ENCODE data around the gene WNT9B.
A peak's percentile ranks its signal among the peaks of the same experiment; 100 is the strongest.
"Not testable (repeated sequence)": the region's sequence is repeated elsewhere in the genome, so short reads cannot be mapped to it uniquely, and the experiment has no call there.

The WNT9B gene

GRCh38 chr17:46916623-46917022, 65.2 kb downstream of the WNT9B start:
- H3K36me3 Mint-ChIP-seq (ENCODE audit: low read depth) = no peaks in the 10 kb centered on the region
- H3K27me3 Mint-ChIP-seq (ENCODE audit: low read depth) = peaks cover 11% of the 10 kb centered on the region
- H3K4me1 Mint-ChIP-seq (ENCODE audit: low read depth) = no peaks in the 10 kb centered on the region
- H3K4me3 Mint-ChIP-seq = no peak overlapping the region
- no peak overlapping the region for H3K27ac Mint-ChIP-seq
- no peaks in the 10 kb centered on the region for H3K9me3 Mint-ChIP-seq

- no peak overlapping the region for H3K27ac Mint-ChIP-seq
- H3K4me1 Mint-ChIP-seq (ENCODE audit: low read depth) = peaks cover 3% of the 10 kb centered on the region
- H3K36me3 Mint-ChIP-seq (ENCODE audit: low read depth) = no peaks in the 10 kb centered on the region
- H3K4me3 Mint-ChIP-seq = no peak overlapping the region
- H3K27me3 Mint-ChIP-seq (ENCODE audit: low read depth) = peaks cover 11% of the 10 kb centered on the region
- no peaks in the 10 kb centered on the region for H3K9me3 Mint-ChIP-seq
These were observed 65.7 kb downstream of the WNT9B start for GRCh38 chr17:46917041-46917440.

DNA sequence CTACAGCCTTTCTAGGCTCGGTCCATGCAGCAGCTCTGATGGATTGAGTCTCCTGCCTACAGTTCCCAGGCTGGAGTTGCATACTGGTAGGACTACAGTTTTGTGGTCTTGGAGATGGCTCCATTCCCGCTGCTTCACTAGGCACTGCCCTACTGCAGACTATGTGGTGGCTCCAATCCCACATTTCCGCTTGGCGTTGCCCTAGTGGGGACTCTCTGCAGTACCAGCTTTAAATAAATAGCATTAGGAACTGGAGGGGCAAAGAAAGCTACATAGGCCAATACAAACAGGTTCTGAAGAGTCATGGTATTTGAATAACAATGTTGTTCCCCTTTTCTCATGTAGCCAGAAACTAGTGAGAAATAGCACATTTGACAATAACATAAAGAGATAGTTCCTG, 66.1 kb downstream of the WNT9B start:
- Mint-ChIP-seq H3K4me1 (ENCODE audit: low read depth) (peaks cover 6% of the 10 kb centered on the region), H3K4me3 (no peak overlapping the region), H3K27ac (no peak overlapping the region), H3K9me3 (no peaks in the 10 kb centered on the region), H3K27me3 (ENCODE audit: low read depth) (peaks cover 11% of the 10 kb centered on the region), H3K36me3 (ENCODE audit: low read depth) (no peaks in the 10 kb centered on the region)

DNA sequence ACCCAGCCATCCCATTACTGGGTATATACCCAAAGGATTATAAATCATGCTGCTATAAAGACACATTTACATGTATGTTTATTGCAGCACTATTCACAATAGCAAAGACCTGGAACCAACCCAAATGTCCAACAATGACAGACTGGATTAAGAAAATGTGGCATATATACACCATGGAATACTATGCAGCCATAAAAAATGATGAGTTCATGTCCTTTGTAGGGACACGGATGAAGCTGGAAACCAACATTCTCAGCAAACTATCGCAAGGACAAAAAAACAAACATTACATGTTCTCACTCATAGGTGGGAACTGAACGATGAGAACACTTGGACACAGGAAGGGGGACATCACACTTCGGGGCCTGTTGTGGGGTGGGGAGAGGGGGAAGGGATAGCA, 70.6 kb downstream of the WNT9B start:
- Mint-ChIP-seq H3K4me3 (peak overlapping the region; percentile 83), H3K27ac (peak overlapping the region; percentile 53), H3K4me1 (ENCODE audit: low read depth) (peaks cover 38% of the 10 kb centered on the region)
- not testable (repeated sequence) for H3K9me3 Mint-ChIP-seq; H3K27me3 Mint-ChIP-seq (ENCODE audit: low read depth); H3K36me3 Mint-ChIP-seq (ENCODE audit: low read depth)

DNA sequence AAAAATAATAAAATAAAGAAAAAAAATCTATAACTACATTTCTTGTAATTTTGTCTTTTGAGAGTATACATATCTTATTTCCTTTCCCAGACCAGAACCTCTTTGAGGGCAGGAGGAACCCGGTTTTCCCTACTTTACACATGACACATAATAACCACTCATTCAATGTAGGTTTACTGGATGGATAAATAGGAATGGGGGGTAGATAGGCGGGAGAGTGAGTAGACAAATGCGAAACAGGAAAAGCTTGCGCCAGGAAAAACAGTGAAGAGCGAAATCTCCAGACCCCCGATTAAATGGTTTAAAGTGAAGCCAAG, 71.1 kb downstream of the WNT9B start:
- Mint-ChIP-seq H3K36me3 (ENCODE audit: low read depth) (peaks cover 9% of the 10 kb centered on the region), H3K4me1 (ENCODE audit: low read depth) (peaks cover 42% of the 10 kb centered on the region), H3K27ac (peak overlapping the region; percentile 100), H3K27me3 (ENCODE audit: low read depth) (peaks cover 6% of the 10 kb centered on the region), H3K4me3 (peak overlapping the region; percentile 87), H3K9me3 (no peaks in the 10 kb centered on the region)

- Mint-ChIP-seq H3K36me3 (ENCODE audit: low read depth) (peaks cover 9% of the 10 kb centered on the region), H3K4me3 (peak within 1 kb of the TSS; percentile 87), H3K9me3 (no peaks in the 10 kb centered on the region), H3K4me1 (ENCODE audit: low read depth) (peaks cover 48% of the 10 kb centered on the region), H3K27me3 (ENCODE audit: low read depth) (peaks cover 6% of the 10 kb centered on the region), H3K27ac (peak within 1 kb of the TSS; percentile 100)
These were observed 71.6 kb downstream of the WNT9B start, which contains the start of gene GOSR2 for GRCh38 chr17:46922804-46923635. Gene GOSR2, plus strand, starts transcription at chr17:46923160. Its CDS starts 33 bp downstream, at chr17:46923193.

DNA sequence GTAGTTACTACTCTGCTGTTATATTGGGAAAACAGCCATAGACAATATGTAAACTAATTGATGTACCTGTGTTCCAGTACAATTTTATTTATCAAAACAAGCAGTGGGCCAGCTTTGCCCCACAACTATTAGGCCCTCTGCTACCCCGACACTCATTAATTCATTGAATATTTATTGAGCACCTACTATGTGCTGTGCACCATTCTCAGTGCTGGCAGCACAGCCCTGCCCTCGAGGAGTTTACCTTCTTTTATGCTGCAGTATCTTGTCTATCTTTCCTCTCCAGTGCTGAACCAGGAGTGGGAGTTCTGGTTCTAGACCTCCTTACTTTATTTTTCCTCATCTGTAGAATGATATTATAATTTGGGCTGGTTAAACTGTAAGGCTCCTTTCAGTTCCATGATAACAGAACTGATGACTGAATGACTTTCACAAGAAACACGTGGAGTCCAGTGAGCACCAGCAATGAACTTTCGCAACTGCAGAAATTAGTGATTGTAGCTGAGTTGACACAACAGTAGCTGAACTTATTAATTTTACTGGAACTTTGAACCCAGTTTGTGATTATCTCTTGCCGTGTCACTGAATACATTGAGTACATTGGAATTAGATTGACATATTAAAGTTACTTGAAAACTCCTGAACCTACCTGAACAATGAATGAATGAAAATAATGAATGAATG, 73.9 kb downstream of the WNT9B start:
- Mint-ChIP-seq H3K4me1 (ENCODE audit: low read depth) (peaks cover 52% of the 10 kb centered on the region), H3K9me3 (no peaks in the 10 kb centered on the region), H3K36me3 (ENCODE audit: low read depth) (peaks cover 12% of the 10 kb centered on the region), H3K27me3 (ENCODE audit: low read depth) (peaks cover 6% of the 10 kb centered on the region), H3K27ac (peak overlapping the region; percentile 31), H3K4me3 (peak overlapping the region; percentile 12)

GRCh38 chr17:46928467-46929261, 77.3 kb downstream of the WNT9B start:
- no peaks in the 10 kb centered on the region for H3K9me3 Mint-ChIP-seq
- H3K27me3 Mint-ChIP-seq (ENCODE audit: low read depth) = no peaks in the 10 kb centered on the region
- no peak overlapping the region for H3K27ac Mint-ChIP-seq
- peaks cover 34% of the 10 kb centered on the region for H3K36me3 Mint-ChIP-seq (ENCODE audit: low read depth)
- no peak overlapping the region for H3K4me3 Mint-ChIP-seq
- peaks cover 41% of the 10 kb centered on the region for H3K4me1 Mint-ChIP-seq (ENCODE audit: low read depth)

GRCh38 chr17:46929413-46929812, 78.0 kb downstream of the WNT9B start:
- Mint-ChIP-seq H3K27me3 (ENCODE audit: low read depth) (no peaks in the 10 kb centered on the region), H3K27ac (no peak overlapping the region), H3K36me3 (ENCODE audit: low read depth) (peaks cover 36% of the 10 kb centered on the region), H3K9me3 (no peaks in the 10 kb centered on the region), H3K4me3 (no peak overlapping the region), H3K4me1 (ENCODE audit: low read depth) (peaks cover 35% of the 10 kb centered on the region)

DNA sequence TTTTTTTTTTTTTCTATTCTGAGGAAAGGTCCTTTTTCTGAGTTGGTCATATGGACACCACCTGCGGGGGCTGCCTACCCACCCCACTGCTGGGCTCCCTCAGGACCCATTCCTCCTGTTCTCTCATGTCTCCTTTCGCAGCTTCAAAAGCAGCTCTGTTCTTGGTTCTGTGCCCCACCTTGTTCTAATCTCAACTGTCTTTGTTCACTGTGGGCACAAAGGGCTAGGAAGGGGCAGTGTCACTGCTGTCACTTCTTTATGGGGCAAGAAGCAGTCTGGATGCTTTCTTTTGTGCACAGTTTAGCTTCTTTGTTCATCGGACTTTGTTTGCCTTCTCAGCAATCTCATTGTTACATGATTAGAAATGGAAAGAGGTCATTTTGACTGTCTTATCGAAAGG, 78.7 kb downstream of the WNT9B start:
- H3K36me3 Mint-ChIP-seq (ENCODE audit: low read depth) = peaks cover 41% of the 10 kb centered on the region
- H3K4me3 Mint-ChIP-seq = no peak overlapping the region
- no peaks in the 10 kb centered on the region for H3K27me3 Mint-ChIP-seq (ENCODE audit: low read depth)
- H3K4me1 Mint-ChIP-seq (ENCODE audit: low read depth) = peaks cover 31% of the 10 kb centered on the region
- H3K9me3 Mint-ChIP-seq = no peaks in the 10 kb centered on the region
- no peak overlapping the region for H3K27ac Mint-ChIP-seq

GRCh38 chr17:46931596-46931995, 80.2 kb downstream of the WNT9B start:
- Mint-ChIP-seq H3K36me3 (ENCODE audit: low read depth) (peaks cover 41% of the 10 kb centered on the region), H3K4me1 (ENCODE audit: low read depth) (peaks cover 21% of the 10 kb centered on the region), H3K9me3 (no peaks in the 10 kb centered on the region), H3K27me3 (ENCODE audit: low read depth) (no peaks in the 10 kb centered on the region), H3K4me3 (no peak overlapping the region), H3K27ac (no peak overlapping the region)

DNA sequence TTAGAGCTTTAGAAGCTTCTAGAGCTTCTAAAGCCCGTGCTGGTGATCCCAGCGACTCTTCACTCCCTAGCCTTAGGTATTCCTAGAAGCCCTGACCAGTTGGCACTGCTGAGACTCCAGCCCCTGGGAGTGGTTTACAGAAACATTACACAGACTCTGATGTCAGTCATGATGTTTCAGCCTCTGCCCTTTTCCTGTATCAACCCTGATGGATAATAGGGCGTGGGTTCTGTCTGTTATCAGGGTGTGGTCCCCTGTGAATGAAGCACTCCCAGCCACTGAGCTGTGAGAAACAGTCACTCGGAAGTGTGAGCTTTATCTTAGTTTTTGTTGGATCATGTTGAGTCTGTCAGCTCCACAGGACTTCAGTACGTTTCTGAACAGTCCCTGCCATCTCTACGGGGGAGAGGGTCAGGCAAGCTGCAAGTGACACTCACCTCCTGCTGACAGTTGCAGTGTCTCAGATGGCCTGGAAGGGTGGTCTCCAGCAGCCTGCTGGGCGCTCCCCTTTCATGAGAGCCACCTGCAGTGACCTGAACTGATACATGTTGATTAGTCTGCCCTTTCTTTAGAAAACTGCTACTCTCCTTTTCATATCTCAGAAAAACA, 84.4 kb downstream of the WNT9B start:
- no peak overlapping the region for H3K27ac Mint-ChIP-seq
- H3K4me1 Mint-ChIP-seq (ENCODE audit: low read depth) = peaks cover 3% of the 10 kb centered on the region
- no peak overlapping the region for H3K4me3 Mint-ChIP-seq
- H3K27me3 Mint-ChIP-seq (ENCODE audit: low read depth) = no peaks in the 10 kb centered on the region
- peaks cover 57% of the 10 kb centered on the region for H3K36me3 Mint-ChIP-seq (ENCODE audit: low read depth)
- no peaks in the 10 kb centered on the region for H3K9me3 Mint-ChIP-seq
